HCT116 (cell line): ENCODE results near the gene SIGLEC12.
"Not testable (repeated sequence)": the region's sequence is repeated elsewhere in the genome, so short reads cannot be mapped to it uniquely, and the experiment has no call there.

ENCODE experiments used
- CEBPB ChIP-seq: IDR thresholded peaks from 2 replicates; pipeline ENCODE4 v1.6.1; 2012; ENCODE audit warnings: low read depth
- CTCF ChIP-seq, 3 experiments: fragments of 200-600 bp in 1 of 3; sonication (generic) in 1 of 3; IDR thresholded peaks in 2 of 3; conservative IDR thresholded peaks in 1 of 3; 2 replicates each; pipeline ENCODE4 v1.5.1; 2012 to 2017; ENCODE audit warnings: low read depth in 2 of 3, low read length in 2 of 3, antibody characterized with exemption in 1 of 3, borderline replicate concordance in 1 of 3, control low read depth in 1 of 3, mild to moderate bottlenecking in 1 of 3, mixed read lengths in 1 of 3, mixed run types in 1 of 3, moderate library complexity in 1 of 3; ENCODE audit not compliant: insufficient read depth in 1 of 3
- EZH2 ChIP-seq: fragments of 200-600 bp; sonication (generic); IDR thresholded peaks from 2 replicates; pipeline ENCODE4 v1.6.1; 2017; ENCODE audit warnings: antibody characterized with exemption, mixed run types
- EZH2phosphoT487 ChIP-seq: fragments of 200-600 bp; IDR thresholded peaks from 2 replicates; pipeline ENCODE4 v1.6.1; 2018; ENCODE audit warnings: antibody characterized with exemption, borderline replicate concordance
- JUND ChIP-seq: IDR thresholded peaks from 2 replicates; pipeline ENCODE4 v1.6.1; 2012
- MAX ChIP-seq: IDR thresholded peaks from 2 replicates; pipeline ENCODE4 v1.6.1; 2012
- POLR2A ChIP-seq: IDR thresholded peaks from 2 replicates; pipeline ENCODE4 v1.7.0; 2011; ENCODE audit warnings: borderline replicate concordance; ENCODE audit not compliant: insufficient read depth, insufficient read length; ENCODE audit errors: extremely low read depth
- POLR2AphosphoS5 ChIP-seq: IDR thresholded peaks from 2 replicates; pipeline ENCODE4 v1.6.1; 2011; ENCODE audit warnings: mild to moderate bottlenecking, low read depth, low read length, moderate library complexity
- SP1 ChIP-seq: IDR thresholded peaks from 2 replicates; pipeline ENCODE4 v1.6.1; 2012; ENCODE audit warnings: low read depth
- TCF7L2 ChIP-seq: IDR thresholded peaks from 2 replicates; pipeline ENCODE4 v1.7.0; 2011; ENCODE audit warnings: borderline replicate concordance, inconsistent platforms; ENCODE audit not compliant: insufficient read depth, insufficient read length; ENCODE audit errors: extremely low read depth
- YY1 ChIP-seq: IDR thresholded peaks from 2 replicates; pipeline ENCODE4 v1.6.1; 2011; ENCODE audit warnings: low read length, low read depth, moderate library complexity, mild to moderate bottlenecking; ENCODE audit not compliant: insufficient replicate concordance; ENCODE audit errors: extremely low read depth
- ZNF274 ChIP-seq: fragments of 200-500 bp; sonication (Bioruptor generic); IDR thresholded peaks from 2 replicates; pipeline ENCODE4 v1.6.1; 2014; ENCODE audit warnings: mild to moderate bottlenecking, low read depth, low read length, inconsistent platforms
- TF ChIP-seq, protein P1 (sequence below): IDR thresholded peaks from 2 replicates; pipeline ENCODE4 v1.6.1; 2011; ENCODE audit warnings: mild to moderate bottlenecking, low read length, moderate library complexity; ENCODE audit not compliant: insufficient replicate concordance; ENCODE audit errors: extremely low read depth

DNA sequence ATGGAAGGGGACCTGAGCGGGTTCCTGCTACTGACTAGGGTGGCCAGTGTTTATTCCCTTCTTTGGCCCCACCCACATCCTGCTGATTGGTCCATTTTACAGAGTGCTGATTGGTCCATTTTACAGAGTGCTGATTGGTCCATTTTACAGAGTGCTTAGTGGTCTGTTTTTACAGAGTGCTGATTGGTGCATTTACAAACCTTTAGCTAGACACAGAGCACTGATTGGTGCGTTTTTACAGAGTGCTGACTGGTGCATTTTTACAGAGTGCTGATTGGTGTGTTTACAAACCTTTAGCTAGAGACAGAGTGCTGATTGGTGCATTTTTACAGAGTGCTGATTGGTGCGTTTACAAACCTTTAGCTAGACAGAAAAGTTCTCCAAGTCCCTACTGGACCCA is 54.1 kb downstream of the SIGLEC12 start:
- TF ChIP-seq, protein P1, sequence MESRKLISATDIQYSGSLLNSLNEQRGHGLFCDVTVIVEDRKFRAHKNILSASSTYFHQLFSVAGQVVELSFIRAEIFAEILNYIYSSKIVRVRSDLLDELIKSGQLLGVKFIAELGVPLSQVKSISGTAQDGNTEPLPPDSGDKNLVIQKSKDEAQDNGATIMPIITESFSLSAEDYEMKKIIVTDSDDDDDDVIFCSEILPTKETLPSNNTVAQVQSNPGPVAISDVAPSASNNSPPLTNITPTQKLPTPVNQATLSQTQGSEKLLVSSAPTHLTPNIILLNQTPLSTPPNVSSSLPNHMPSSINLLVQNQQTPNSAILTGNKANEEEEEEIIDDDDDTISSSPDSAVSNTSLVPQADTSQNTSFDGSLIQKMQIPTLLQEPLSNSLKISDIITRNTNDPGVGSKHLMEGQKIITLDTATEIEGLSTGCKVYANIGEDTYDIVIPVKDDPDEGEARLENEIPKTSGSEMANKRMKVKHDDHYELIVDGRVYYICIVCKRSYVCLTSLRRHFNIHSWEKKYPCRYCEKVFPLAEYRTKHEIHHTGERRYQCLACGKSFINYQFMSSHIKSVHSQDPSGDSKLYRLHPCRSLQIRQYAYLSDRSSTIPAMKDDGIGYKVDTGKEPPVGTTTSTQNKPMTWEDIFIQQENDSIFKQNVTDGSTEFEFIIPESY, result not testable (repeated sequence)
- not testable (repeated sequence) for TF ChIP-seq TCF7L2; ZNF274; YY1; MAX; CTCF (IDR thresholded peaks at IDR 0.05 in 2 of 3, conservative IDR thresholded peaks at IDR 0.05 in 1 of 3; ENCODE audit: borderline replicate concordance in 1 of 3, insufficient read depth in 1 of 3, low read depth in 2 of 3, low read length in 2 of 3); EZH2phosphoT487; POLR2A; CEBPB; EZH2; SP1; POLR2AphosphoS5; JUND
